ENCODE measurements around the gene GPATCH8. TPM values are rescaled to one million over a fixed set of nuclear protein-coding genes. Genes with fewer than 3 reads are reported as not detected.
A peak's percentile ranks its signal among the peaks of the same experiment; 100 is the strongest.

Gene GPATCH8
- total and polyA plus RNA-seq, 9 of the 15 experiments (the other 6 are each of a cell fraction or from before 2014, with no cell fraction given) = 10.6 to 29.6 (median 13.2) TPM

DNA sequence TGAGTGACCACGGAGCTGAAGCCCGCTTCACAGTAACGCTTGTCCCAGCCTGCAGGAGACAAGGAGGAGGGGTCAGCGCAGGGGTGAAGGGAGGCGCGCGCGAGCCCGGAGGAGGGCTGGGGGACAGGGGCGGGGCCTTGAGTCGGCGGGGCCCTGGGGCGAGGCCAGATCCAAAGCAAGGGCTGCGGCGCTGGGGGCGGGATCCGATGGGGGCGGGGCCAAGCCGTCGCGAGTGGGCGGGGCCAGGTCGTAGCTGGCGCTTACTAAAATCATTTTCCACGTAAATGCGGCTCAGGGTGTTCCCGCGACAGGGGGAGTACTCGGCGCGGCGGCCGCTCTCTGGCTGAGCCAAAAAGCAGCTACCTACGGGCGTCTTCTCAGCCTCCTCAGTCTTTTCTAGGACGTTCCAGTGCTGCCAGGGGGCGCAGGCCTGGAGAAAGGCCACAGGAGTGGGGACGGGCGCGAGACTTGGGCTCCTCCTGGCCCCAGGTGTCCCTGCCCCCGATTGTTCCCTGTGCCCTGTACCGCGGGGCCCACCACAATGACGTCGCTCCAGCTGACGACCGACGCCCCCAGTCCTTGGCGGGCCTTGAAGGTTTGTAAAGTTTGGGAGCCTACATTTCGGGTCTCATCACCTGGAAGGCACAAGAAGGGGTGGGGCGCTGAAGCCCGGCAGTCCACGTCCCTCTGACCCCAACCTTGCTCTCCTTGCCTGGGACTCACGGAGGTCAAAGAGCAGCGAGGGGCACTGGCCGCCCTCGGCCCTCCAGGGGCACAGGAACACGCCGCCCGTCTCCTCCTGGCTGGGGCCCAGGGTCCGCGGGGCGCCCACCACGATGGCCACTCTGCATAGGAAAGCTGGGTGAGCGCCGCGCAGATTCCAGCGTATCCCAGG, 117.7 kb downstream of the GPATCH8 start (continued):
- TF ChIP-seq SOX6 (IDR thresholded peaks at IDR 0.05) (no peak), TEAD2 (tag; IDR thresholded peaks at IDR 0.05) (no peak), RBBP5 (IDR thresholded peaks at IDR 0.05; ENCODE audit: borderline replicate concordance, insufficient read depth, low read length, poor library complexity, severe bottlenecking) (peak; percentile 50), ZNF263 (CRISPR knock-in tag; IDR thresholded peaks at IDR 0.05; ENCODE audit: borderline replicate concordance) (0 out of 2 replicates have a peak, but pooled peaks have one; percentile 36), ZNF583 (CRISPR knock-in tag; IDR thresholded peaks at IDR 0.05) (no peak), ARID1B (IDR thresholded peaks at IDR 0.05) (no peak), ZNF512 (tag; IDR thresholded peaks at IDR 0.05) (no peak), TAF7 (tag; IDR thresholded peaks at IDR 0.05) (no peak), PKNOX1 (IDR thresholded peaks at IDR 0.05) (no peak), HCFC1 (IDR thresholded peaks at IDR 0.05; ENCODE audit: low read depth, low read length) (0 out of 2 replicates have a peak, but pooled peaks have one; percentile 10), ASH1L (IDR thresholded peaks at IDR 0.05; ENCODE audit: borderline replicate concordance, low read depth, partially characterized antibody) (no peak), EP300 (IDR thresholded peaks at IDR 0.05; ENCODE audit: low read length) (no peak), RAD21 (CRISPR knock-in tag; conservative IDR thresholded peaks at IDR 0.05 in 1 of 2, IDR thresholded peaks at IDR 0.05 in 1 of 2) (peak in 1 of 2 experiments; percentile 34; a peak in 1 of 4 replicates), ATF3 (IDR thresholded peaks at IDR 0.05) (no peak), ATF3 (CRISPR knock-in tag; conservative IDR thresholded peaks at IDR 0.05) (peak; percentile 73; the same call in 1 of the 2 replicates), ZNF764 (CRISPR knock-in tag; IDR thresholded peaks at IDR 0.05; ENCODE audit: low read depth) (no peak)
- TF ChIP-seq, protein P1, sequence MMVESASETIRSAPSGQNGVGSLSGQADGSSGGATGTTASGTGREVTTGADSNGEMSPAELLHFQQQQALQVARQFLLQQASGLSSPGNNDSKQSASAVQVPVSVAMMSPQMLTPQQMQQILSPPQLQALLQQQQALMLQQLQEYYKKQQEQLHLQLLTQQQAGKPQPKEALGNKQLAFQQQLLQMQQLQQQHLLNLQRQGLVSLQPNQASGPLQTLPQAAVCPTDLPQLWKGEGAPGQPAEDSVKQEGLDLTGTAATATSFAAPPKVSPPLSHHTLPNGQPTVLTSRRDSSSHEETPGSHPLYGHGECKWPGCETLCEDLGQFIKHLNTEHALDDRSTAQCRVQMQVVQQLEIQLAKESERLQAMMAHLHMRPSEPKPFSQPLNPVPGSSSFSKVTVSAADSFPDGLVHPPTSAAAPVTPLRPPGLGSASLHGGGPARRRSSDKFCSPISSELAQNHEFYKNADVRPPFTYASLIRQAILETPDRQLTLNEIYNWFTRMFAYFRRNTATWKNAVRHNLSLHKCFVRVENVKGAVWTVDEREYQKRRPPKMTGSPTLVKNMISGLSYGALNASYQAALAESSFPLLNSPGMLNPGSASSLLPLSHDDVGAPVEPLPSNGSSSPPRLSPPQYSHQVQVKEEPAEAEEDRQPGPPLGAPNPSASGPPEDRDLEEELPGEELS (CRISPR knock-in tag; IDR thresholded peaks at IDR 0.05; ENCODE audit: borderline replicate concordance) = peak; percentile 89
- TF ChIP-seq, protein P2, sequence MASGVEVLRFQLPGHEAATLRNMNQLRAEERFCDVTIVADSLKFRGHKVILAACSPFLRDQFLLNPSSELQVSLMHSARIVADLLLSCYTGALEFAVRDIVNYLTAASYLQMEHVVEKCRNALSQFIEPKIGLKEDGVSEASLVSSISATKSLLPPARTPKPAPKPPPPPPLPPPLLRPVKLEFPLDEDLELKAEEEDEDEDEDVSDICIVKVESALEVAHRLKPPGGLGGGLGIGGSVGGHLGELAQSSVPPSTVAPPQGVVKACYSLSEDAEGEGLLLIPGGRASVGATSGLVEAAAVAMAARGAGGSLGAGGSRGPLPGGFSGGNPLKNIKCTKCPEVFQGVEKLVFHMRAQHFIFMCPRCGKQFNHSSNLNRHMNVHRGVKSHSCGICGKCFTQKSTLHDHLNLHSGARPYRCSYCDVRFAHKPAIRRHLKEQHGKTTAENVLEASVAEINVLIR (CRISPR knock-in tag; IDR thresholded peaks at IDR 0.05) = no peak

Measured in K562 (cell line).